Measurements from ENCODE around the gene MCOLN1.
"Not testable (repeated sequence)": the region's sequence is repeated elsewhere in the genome, so short reads cannot be mapped to it uniquely, and the experiment has no call there.

MCOLN1 gene

DNA sequence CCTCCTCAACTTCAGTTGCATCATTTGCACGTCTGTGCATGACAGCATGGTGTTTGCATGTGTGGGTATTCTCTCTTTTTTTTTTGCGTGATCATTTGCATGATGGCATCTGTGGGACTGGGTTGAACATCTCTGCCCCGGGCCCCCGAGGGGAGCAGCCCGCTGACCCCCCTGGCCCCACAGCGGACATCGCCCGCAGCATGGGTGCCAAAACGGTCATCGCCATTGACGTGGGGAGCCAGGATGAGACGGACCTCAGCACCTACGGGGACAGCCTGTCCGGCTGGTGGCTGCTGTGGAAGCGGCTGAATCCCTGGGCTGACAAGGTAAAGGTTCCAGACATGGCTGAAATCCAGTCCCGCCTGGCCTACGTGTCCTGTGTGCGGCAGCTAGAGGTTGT is 36.2 kb downstream of the MCOLN1 start:
- no peak for DNase-seq
- in situ Hi-C loops (cut with MboI; ENCODE audit: low pct_unique_long_range_greater_than_20kb, low sequenced_read_pairs) = no loop called here

GRCh38 chr19:7559102-7559501 is 36.7 kb downstream of the MCOLN1 start:
- in situ Hi-C loops (cut with MboI; ENCODE audit: low pct_unique_long_range_greater_than_20kb, low sequenced_read_pairs) = no loop called here
- DNase-seq = no peak

- in situ Hi-C loops (cut with MboI; ENCODE audit: low pct_unique_long_range_greater_than_20kb, low sequenced_read_pairs) = no loop called here
- DNase-seq = no peak
Observed at GRCh38 chr19:7560255-7560654, 37.8 kb downstream of the MCOLN1 start.

DNA sequence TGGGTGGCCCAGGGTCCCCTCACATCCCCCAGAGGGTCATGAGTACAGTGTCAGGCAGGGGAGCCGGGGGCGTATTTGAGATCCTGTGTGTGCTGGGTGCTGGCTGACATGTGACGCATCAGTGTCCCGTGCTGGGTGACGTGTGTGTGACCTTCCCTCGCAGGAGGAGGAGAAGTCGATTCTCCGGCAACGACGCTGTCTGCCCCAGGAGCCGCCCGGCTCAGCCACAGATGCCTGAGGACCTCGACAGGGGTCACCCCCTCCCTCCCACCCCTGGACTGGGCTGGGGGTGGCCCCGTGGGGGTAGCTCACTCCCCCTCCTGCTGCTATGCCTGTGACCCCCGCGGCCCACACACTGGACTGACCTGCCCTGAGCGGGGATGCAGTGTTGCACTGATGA is 38.9 kb downstream of the MCOLN1 start:
- no peak for DNase-seq
- in situ Hi-C loops (cut with MboI; ENCODE audit: low pct_unique_long_range_greater_than_20kb, low sequenced_read_pairs) = no loop called here

- DNase-seq = peak; percentile 40
- in situ Hi-C loops (cut with MboI; ENCODE audit: low pct_unique_long_range_greater_than_20kb, low sequenced_read_pairs) = no loop called here
Observed at GRCh38 chr19:7562646-7563393, 40.4 kb downstream of the MCOLN1 start.

GRCh38 chr19:7564866-7565265 is 42.4 kb downstream of the MCOLN1 start:
- no peak for DNase-seq
- in situ Hi-C loops (cut with MboI; ENCODE audit: low pct_unique_long_range_greater_than_20kb, low sequenced_read_pairs) = no loop called here

- no peak for DNase-seq
- in situ Hi-C loops (cut with MboI; ENCODE audit: low pct_unique_long_range_greater_than_20kb, low sequenced_read_pairs) = no loop called here
Observed at GRCh38 chr19:7565332-7565731, 42.9 kb downstream of the MCOLN1 start.

- in situ Hi-C loops (cut with MboI; ENCODE audit: low pct_unique_long_range_greater_than_20kb, low sequenced_read_pairs) = no loop called here
- no peak for DNase-seq
Observed at GRCh38 chr19:7570761-7571160, 48.3 kb downstream of the MCOLN1 start.

- DNase-seq = peak; percentile 38
- in situ Hi-C loops (cut with MboI; ENCODE audit: low pct_unique_long_range_greater_than_20kb, low sequenced_read_pairs) = no loop called here
Observed at GRCh38 chr19:7575434-7576040, 53.1 kb downstream of the MCOLN1 start.

GRCh38 chr19:7577422-7577821 is 55.0 kb downstream of the MCOLN1 start:
- in situ Hi-C loops (cut with MboI; ENCODE audit: low pct_unique_long_range_greater_than_20kb, low sequenced_read_pairs); DNase-seq: not testable (repeated sequence)

GRCh38 chr19:7578127-7578526 is 55.7 kb downstream of the MCOLN1 start:
- in situ Hi-C loops (cut with MboI; ENCODE audit: low pct_unique_long_range_greater_than_20kb, low sequenced_read_pairs) = no loop called here
- no peak for DNase-seq

- no peak for DNase-seq
Observed at GRCh38 chr19:7579182-7579581, 56.8 kb downstream of the MCOLN1 start.

DNA sequence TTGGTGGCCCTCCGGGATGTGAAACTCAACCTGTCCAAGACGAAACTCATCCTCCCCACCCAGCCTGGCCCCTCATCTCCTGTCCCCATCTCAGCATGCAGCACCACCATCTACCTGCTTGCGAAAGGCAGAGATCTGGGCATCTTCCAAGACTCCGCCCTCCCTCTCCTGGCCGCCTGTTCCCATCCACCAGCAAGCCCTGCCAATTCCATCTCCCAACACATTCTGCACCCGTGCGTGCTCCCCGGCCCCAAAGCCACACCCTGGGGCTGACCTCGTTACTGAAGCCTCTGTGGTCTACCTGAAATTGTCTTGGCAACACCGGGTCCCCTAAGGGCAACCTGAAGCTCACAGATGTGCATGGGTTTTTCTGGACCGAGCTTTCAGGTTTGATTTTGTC is 60.0 kb downstream of the MCOLN1 start:
- in situ Hi-C loops (cut with MboI; ENCODE audit: low pct_unique_long_range_greater_than_20kb, low sequenced_read_pairs) = no loop called here
- DNase-seq = no peak

More at GRCh38 chr19:7579182-7579581, 56.8 kb downstream of the MCOLN1 start:
- in situ Hi-C loops (cut with MboI; ENCODE audit: low pct_unique_long_range_greater_than_20kb, low sequenced_read_pairs) = no loop called here

Measured in KBM-7 (cell line).